WTC11 (cell line): Measurements from ENCODE around the gene SERPING1. TPM values are rescaled to one million over a fixed set of nuclear protein-coding genes. Genes with fewer than 3 reads are reported as not detected.
A peak's percentile ranks its signal among the peaks of the same experiment; 100 is the strongest.

Source experiments
- ATAC-seq: fragments of 200-7000 bp; cut with Tn5 transposase; 2 replicates; pipeline ENCODE4 v1.10.0; 2021; ENCODE audit warnings: mild to moderate bottlenecking, moderate library complexity
- CTCF ChIA-PET: fragments of 300-600 bp; sonication (Branson Sonifier 250); formaldehyde crosslinking; loops from one replicate; lab custom pipeline; 2021; ENCODE audit warnings: antibody characterized with exemption; lab: Charles Lee
- POLR2A ChIA-PET: fragments of 350-600 bp; sonication (Branson Sonifier 250); formaldehyde crosslinking; loops from one replicate; lab custom pipeline; 2021; ENCODE audit warnings: antibody characterized with exemption; lab: Charles Lee
- DNase-seq: peaks from one replicate; pipeline ENCODE4 v3.0.0; 2021; ENCODE audit warnings: low spot score
- H3K27ac Mint-ChIP-seq: 2 replicates; pipeline ENCODE4 v1.8.0; 2021; ENCODE audit warnings: mixed read lengths
- H3K27me3 Mint-ChIP-seq: 2 replicates; pipeline ENCODE4 v1.8.0; 2021; ENCODE audit warnings: low read depth, mild to moderate bottlenecking, moderate library complexity, mixed read lengths
- H3K36me3 Mint-ChIP-seq: 2 replicates; pipeline ENCODE4 v1.8.0; 2021; ENCODE audit warnings: mixed read lengths
- H3K4me1 Mint-ChIP-seq: 2 replicates; pipeline ENCODE4 v1.8.0; 2022; ENCODE audit warnings: mixed read lengths
- H3K4me3 Mint-ChIP-seq: 2 replicates; pipeline ENCODE4 v1.8.0; 2021; ENCODE audit warnings: mild to moderate bottlenecking, moderate library complexity, mixed read lengths
- H3K9me3 Mint-ChIP-seq: 2 replicates; pipeline ENCODE4 v1.8.0; 2021; ENCODE audit warnings: mixed read lengths
- ARID4B ChIP-seq: sonication (generic); formaldehyde crosslinking; IDR thresholded peaks from 2 replicates; pipeline ENCODE4 v1.8.0; 2023; ENCODE audit warnings: missing genetic modification reagents, mild to moderate bottlenecking, borderline replicate concordance
- ATF6 ChIP-seq: sonication (generic); formaldehyde crosslinking; IDR thresholded peaks from 2 replicates; pipeline ENCODE4 v1.8.1; 2023; ENCODE audit warnings: mild to moderate bottlenecking, missing genetic modification reagents
- CBFB ChIP-seq: sonication (generic); formaldehyde crosslinking; IDR thresholded peaks from 2 replicates; pipeline ENCODE4 v1.8.1; 2022; ENCODE audit warnings: mild to moderate bottlenecking, low read depth, missing genetic modification reagents
- CREM ChIP-seq: sonication (generic); formaldehyde crosslinking; IDR thresholded peaks from 2 replicates; pipeline ENCODE4 v1.8.1; 2022; ENCODE audit warnings: mild to moderate bottlenecking, missing genetic modification reagents, moderate library complexity
- EMX1 ChIP-seq: fragments of 250-450 bp; sonication (Bioruptor Pico); IDR thresholded peaks from 2 replicates; pipeline ENCODE4 v1.8.0; 2021; ENCODE audit warnings: mild to moderate bottlenecking
- ESRRA ChIP-seq: sonication (generic); formaldehyde crosslinking; IDR thresholded peaks from 2 replicates; pipeline ENCODE4 v1.8.1; 2022; ENCODE audit warnings: mild to moderate bottlenecking, missing genetic modification reagents, borderline replicate concordance
- FOXJ3 ChIP-seq: sonication (generic); formaldehyde crosslinking; IDR thresholded peaks from 2 replicates; pipeline ENCODE4 v1.9.0; 2021; ENCODE audit warnings: missing genetic modification reagents, mild to moderate bottlenecking, borderline replicate concordance
- GRHL2 ChIP-seq: fragments of 250-450 bp; sonication (Bioruptor Pico); IDR thresholded peaks from 2 replicates; pipeline ENCODE4 v1.8.0; 2022; ENCODE audit warnings: mild to moderate bottlenecking, moderate library complexity; ENCODE audit not compliant: insufficient replicate concordance, severe bottlenecking
- MXD4 ChIP-seq: fragments of 250-450 bp; sonication (Bioruptor Pico); IDR thresholded peaks from 2 replicates; pipeline ENCODE4 v1.8.0; 2021; ENCODE audit warnings: mild to moderate bottlenecking, moderate library complexity, borderline replicate concordance
- NFATC4 ChIP-seq: fragments of 250-450 bp; sonication (Bioruptor Pico); IDR thresholded peaks from 2 replicates; pipeline ENCODE4 v1.9.0; 2021; ENCODE audit warnings: mild to moderate bottlenecking
- PRRX2 ChIP-seq: fragments of 250-450 bp; sonication (Bioruptor Pico); IDR thresholded peaks from 2 replicates; pipeline ENCODE4 v1.8.0; 2021; ENCODE audit warnings: mild to moderate bottlenecking
- RELA ChIP-seq: sonication (generic); formaldehyde crosslinking; IDR thresholded peaks from 2 replicates; pipeline ENCODE4 v1.8.1; 2022; ENCODE audit warnings: missing genetic modification reagents, mild to moderate bottlenecking, borderline replicate concordance
- RORB ChIP-seq: fragments of 250-450 bp; sonication (Bioruptor Pico); IDR thresholded peaks from 2 replicates; pipeline ENCODE4 v1.9.0; 2021; ENCODE audit warnings: mild to moderate bottlenecking
- SOX15 ChIP-seq: fragments of 250-450 bp; sonication (Bioruptor Pico); IDR thresholded peaks from 2 replicates; pipeline ENCODE4 v1.9.0; 2021; ENCODE audit warnings: mild to moderate bottlenecking
- STAT6 ChIP-seq: sonication (generic); formaldehyde crosslinking; conservative IDR thresholded peaks from 2 replicates; pipeline ENCODE4 v1.8.1; 2023; ENCODE audit warnings: mild to moderate bottlenecking, low read depth, missing genetic modification reagents, moderate library complexity
- TCF7 ChIP-seq: sonication (generic); formaldehyde crosslinking; IDR thresholded peaks from 2 replicates; pipeline ENCODE4 v1.8.0; 2022; ENCODE audit warnings: mild to moderate bottlenecking, low read depth, missing genetic modification reagents, moderate library complexity
- ZNF416 ChIP-seq: fragments of 250-450 bp; sonication (Bioruptor Pico); IDR thresholded peaks from 2 replicates; pipeline ENCODE4 v1.9.0; 2021; ENCODE audit warnings: mild to moderate bottlenecking, inconsistent platforms
- ZSCAN18 ChIP-seq: fragments of 250-450 bp; sonication (Bioruptor Pico); IDR thresholded peaks from 2 replicates; pipeline ENCODE4 v2.1.2; 2022; ENCODE audit warnings: mild to moderate bottlenecking, moderate library complexity
- total RNA-seq: library from RNA; stranded (reverse); gene quantifications from 3 replicates; pipeline ENCODE4 v1.2.3, GENCODE V29; 2021
- TF ChIP-seq, protein P1 (sequence below): sonication (generic); formaldehyde crosslinking; IDR thresholded peaks from 2 replicates; pipeline ENCODE4 v1.8.0; 2022; ENCODE audit warnings: mild to moderate bottlenecking, missing genetic modification reagents
- TF ChIP-seq, protein P2 (sequence below): sonication (generic); formaldehyde crosslinking; IDR thresholded peaks from 2 replicates; pipeline ENCODE4 v1.8.1; 2023; ENCODE audit warnings: mild to moderate bottlenecking, missing genetic modification reagents

SERPING1 gene
- total RNA-seq, 1 experiment from 2014 or later: 49.1 TPM

DNA sequence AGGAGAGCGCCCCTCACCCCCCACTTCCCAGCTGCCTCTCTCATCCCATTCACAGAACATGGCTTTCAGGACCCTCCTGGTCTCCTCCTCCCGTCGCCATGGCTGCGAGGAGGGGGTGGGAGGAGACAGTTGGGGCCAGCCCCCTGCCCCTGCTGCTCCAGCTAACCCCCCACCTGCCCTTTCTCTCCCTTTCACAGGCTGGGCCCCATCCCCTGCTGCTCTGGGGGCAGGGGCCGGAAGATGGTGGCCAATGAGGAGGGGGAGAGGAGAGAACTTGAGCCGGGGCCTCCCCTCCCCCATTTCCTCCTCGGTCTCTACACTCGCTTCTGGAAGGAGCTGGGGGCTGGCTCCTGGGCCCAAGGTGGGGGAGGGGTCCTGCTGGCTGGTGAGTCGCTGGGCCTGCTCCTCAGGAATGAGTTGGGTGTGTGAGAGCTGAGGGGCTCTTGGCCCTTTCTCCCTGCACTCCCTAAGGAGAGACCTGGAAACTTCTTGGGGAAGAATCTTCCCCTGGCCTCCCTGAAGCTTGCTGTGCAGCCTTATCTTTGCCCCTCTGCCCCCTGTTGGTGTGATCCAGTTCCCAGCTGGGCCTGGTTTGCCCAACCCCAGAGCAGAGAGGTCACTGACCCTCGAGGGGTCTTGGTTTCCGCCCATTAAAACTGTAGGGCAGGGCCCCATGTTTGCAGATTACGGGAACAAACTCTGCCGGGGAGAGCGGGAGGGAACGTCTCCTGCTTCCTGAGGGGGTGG lies 42.0 kb downstream of the SERPING1 start (continued):
- no peak for TF ChIP-seq ZSCAN18 (CRISPR knock-in tag)
- 0 out of 2 replicates have a peak, but pooled peaks have one; percentile 1 for TF ChIP-seq RORB (CRISPR knock-in tag)
- no peak for TF ChIP-seq GRHL2 (CRISPR knock-in tag)
- TF ChIP-seq RELA: no peak
- TF ChIP-seq FOXJ3 (CRISPR knock-in tag): peak; percentile 86; the same call in 1 of the 2 replicates
- TF ChIP-seq TCF7 (CRISPR knock-in tag): no peak
- no peak for TF ChIP-seq STAT6 (CRISPR knock-in tag)
- no peak for TF ChIP-seq ESRRA (CRISPR knock-in tag)
- TF ChIP-seq, protein P1, sequence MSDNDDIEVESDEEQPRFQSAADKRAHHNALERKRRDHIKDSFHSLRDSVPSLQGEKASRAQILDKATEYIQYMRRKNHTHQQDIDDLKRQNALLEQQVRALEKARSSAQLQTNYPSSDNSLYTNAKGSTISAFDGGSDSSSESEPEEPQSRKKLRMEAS: peak; percentile 71
- no peak for TF ChIP-seq CREM (CRISPR knock-in tag)
- TF ChIP-seq NFATC4 (CRISPR knock-in tag): no peak
- TF ChIP-seq MXD4: no peak
- peak; percentile 28; the same call in 1 of the 2 replicates for TF ChIP-seq EMX1 (CRISPR knock-in tag)
- TF ChIP-seq CBFB (CRISPR knock-in tag): 0 out of 2 replicates have a peak, but pooled peaks have one; percentile 79
- TF ChIP-seq PRRX2 (CRISPR knock-in tag): no peak; the same call in 1 of the 2 replicates
- TF ChIP-seq, all 79 proteins: peak for 24

- DNase-seq: no peak
- Mint-ChIP-seq H3K9me3 (no peaks in the 10 kb centered on the region), H3K4me3 (peak overlapping the region; percentile 96), H3K27ac (peak overlapping the region; percentile 97), H3K27me3 (no peaks in the 10 kb centered on the region; the same call in 1 of the 2 replicates), H3K36me3 (peaks cover 39% of the 10 kb centered on the region), H3K4me1 (peaks cover 69% of the 10 kb centered on the region)
- no peak for ATAC-seq
- POLR2A ChIA-PET: interaction anchor here (0.6 to 6.6 kb wide), 27 partner anchors 9 to 316 kb away, joined by 3 to 115 read pairs (median 4); partner anchors contain the start of genes CTNND1, MED19, SELENOH and SERPING1
- CTCF ChIA-PET: interaction anchor here (0.7 to 7.6 kb wide), 37 partner anchors 8 to 884 kb away, joined by 3 to 363 read pairs (median 5); partner anchors contain the start of genes RTN4RL2, SERPING1, SLC43A1 and UBE2L6
- TF ChIP-seq CREM (CRISPR knock-in tag) (no peak), ATF6 (no peak), ZNF416 (CRISPR knock-in tag) (no peak), ARID4B (CRISPR knock-in tag) (no peak), SOX15 (CRISPR knock-in tag) (no peak)
- TF ChIP-seq, protein P2, sequence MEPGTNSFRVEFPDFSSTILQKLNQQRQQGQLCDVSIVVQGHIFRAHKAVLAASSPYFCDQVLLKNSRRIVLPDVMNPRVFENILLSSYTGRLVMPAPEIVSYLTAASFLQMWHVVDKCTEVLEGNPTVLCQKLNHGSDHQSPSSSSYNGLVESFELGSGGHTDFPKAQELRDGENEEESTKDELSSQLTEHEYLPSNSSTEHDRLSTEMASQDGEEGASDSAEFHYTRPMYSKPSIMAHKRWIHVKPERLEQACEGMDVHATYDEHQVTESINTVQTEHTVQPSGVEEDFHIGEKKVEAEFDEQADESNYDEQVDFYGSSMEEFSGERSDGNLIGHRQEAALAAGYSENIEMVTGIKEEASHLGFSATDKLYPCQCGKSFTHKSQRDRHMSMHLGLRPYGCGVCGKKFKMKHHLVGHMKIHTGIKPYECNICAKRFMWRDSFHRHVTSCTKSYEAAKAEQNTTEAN (CRISPR knock-in tag): no peak
These were observed 42.7 kb downstream of the SERPING1 start for GRCh38 chr11:57640068-57640800.
